GM20000 (cell line): ENCODE measurements around the gene HNRNPR.
A peak's percentile ranks its signal among the peaks of the same experiment; 100 is the strongest.

Experiments
- DNase-seq: peaks from one replicate; pipeline ENCODE4 v3.0.0; 2012; ENCODE audit warnings: low spot score
- CTCF ChIP-seq: IDR thresholded peaks from 2 replicates; pipeline ENCODE4 v1.5.1; 2012; ENCODE audit warnings: mild to moderate bottlenecking, control low read depth; ENCODE audit errors: extremely low read depth, missing control alignments

The HNRNPR gene

GRCh38 chr1:23371987-23372880 lies 28.1 kb upstream of the HNRNPR start:
- DNase-seq, result no peak
- TF ChIP-seq CTCF, result no peak

- TF ChIP-seq CTCF, result no peak
- no peak for DNase-seq
Observed at GRCh38 chr1:23370709-23371584, 26.9 kb upstream of the HNRNPR start.

- DNase-seq, result no peak
- TF ChIP-seq CTCF, result no peak
Observed at GRCh38 chr1:23370330-23370708, 26.2 kb upstream of the HNRNPR start.

GRCh38 chr1:23369335-23370013 lies 25.4 kb upstream of the HNRNPR start, which contains the start of gene ZNF436:
TSS of gene ZNF436 (minus strand) at chr1:23369836. CDS start at chr1:23368005, 1,831 bp downstream.
- TF ChIP-seq CTCF, result no peak
- peak; percentile 32 for DNase-seq

GRCh38 chr1:23368562-23369334 lies 24.7 kb upstream of the HNRNPR start:
- DNase-seq, result peak; percentile 88
- no peak for TF ChIP-seq CTCF

- no peak for TF ChIP-seq CTCF
- DNase-seq, result peak; percentile 96
Observed at GRCh38 chr1:23367791-23368561, 23.9 kb upstream of the HNRNPR start.
